ENCODE data around the gene LCN6. TPM values are rescaled to one million over a fixed set of nuclear protein-coding genes. Genes with fewer than 3 reads are reported as not detected.

LCN6 gene
- total RNA-seq, 2 donors from 2014 or later, result 0.56 to 1.2 TPM

DNA sequence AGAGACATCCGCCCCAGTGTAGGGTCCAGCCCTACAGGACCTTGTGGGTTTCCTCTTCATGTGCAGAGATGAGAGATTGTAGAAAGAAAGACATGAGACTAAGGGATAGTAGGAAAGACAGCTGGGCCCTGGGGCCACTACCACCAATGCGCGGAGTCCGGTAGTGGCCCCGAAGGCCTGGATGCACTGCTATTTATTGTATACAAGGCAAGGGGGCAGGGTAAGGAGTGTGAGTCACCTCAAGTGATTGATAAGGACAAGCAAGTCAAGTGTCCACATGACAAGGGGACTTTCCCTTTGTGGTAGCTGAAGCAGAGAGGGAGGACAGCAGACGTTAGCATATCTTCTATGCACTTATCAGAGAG is 36.7 kb upstream of the LCN6 start:
- no peak overlapping the region for H3K27ac ChIP-seq
- H3K9ac ChIP-seq (ENCODE audit: low read depth in 2 of 2, low read length in 2 of 2), result no peak overlapping the region
- no peak overlapping the region for H3K4me3 ChIP-seq
- H3K4me1 ChIP-seq, result peaks cover 2% of the 10 kb centered on the region
- no peaks in the 10 kb centered on the region for H3K36me3 ChIP-seq
- DNase-seq, result no peak
- no peaks in the 10 kb centered on the region for H3K9me3 ChIP-seq
- TF ChIP-seq, protein P1, sequence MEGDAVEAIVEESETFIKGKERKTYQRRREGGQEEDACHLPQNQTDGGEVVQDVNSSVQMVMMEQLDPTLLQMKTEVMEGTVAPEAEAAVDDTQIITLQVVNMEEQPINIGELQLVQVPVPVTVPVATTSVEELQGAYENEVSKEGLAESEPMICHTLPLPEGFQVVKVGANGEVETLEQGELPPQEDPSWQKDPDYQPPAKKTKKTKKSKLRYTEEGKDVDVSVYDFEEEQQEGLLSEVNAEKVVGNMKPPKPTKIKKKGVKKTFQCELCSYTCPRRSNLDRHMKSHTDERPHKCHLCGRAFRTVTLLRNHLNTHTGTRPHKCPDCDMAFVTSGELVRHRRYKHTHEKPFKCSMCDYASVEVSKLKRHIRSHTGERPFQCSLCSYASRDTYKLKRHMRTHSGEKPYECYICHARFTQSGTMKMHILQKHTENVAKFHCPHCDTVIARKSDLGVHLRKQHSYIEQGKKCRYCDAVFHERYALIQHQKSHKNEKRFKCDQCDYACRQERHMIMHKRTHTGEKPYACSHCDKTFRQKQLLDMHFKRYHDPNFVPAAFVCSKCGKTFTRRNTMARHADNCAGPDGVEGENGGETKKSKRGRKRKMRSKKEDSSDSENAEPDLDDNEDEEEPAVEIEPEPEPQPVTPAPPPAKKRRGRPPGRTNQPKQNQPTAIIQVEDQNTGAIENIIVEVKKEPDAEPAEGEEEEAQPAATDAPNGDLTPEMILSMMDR (IDR thresholded peaks at IDR 0.05), result no peak
- H3K27me3 ChIP-seq, result no peaks in the 10 kb centered on the region
- intact Hi-C loops (cut with DNase I), result loop anchor here (5.0 kb wide), 1 partner anchor 252 kb away; no protein-coding TSS in a partner anchor

DNA sequence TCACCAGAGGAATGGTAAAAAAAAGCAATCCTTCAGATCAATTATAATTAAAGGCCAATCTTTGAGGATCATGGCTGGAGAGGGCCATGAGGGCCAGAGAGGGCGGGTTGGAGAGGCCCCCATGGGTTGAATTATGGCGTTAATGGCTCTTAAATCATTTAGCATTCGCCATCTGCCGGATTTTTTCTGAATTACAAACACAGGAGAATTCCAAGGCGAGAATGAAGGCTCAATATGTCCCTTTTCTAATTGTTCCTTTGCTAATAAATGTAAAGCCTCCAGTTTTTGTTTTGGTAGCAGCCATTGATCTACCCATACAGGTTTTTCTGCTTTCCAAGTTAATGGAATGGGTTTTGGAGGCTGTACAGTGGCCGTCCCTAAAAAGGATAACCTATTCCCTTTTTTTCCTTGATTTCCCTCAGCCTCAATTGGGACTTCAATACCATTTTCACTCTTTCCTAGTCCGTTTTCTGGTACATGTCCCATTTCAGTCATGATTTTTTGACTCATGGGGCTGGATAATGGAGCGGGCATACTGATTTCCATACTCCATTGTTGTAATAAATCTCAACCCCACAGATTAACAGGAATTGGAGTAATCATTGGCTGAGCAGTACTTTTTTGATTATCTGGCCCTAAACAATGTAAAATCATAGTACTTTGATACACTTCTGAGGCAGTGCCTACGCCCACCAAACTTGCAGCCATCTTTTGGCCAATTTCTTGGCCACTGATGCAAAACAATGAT is 36.1 kb upstream of the LCN6 start:
- intact Hi-C loops (cut with DNase I), result no loop called here
- TF ChIP-seq, protein P1 (IDR thresholded peaks at IDR 0.05), result peak; percentile 54
- Histone ChIP-seq H3K27me3 (no peaks in the 10 kb centered on the region), H3K27ac (no peak overlapping the region), H3K4me1 (no peaks in the 10 kb centered on the region), H3K4me3 (no peak overlapping the region), H3K36me3 (no peaks in the 10 kb centered on the region), H3K9me3 (no peaks in the 10 kb centered on the region), H3K9ac (ENCODE audit: low read depth in 2 of 2, low read length in 2 of 2) (no peak overlapping the region)
- DNase-seq, result peak; percentile 56

DNA sequence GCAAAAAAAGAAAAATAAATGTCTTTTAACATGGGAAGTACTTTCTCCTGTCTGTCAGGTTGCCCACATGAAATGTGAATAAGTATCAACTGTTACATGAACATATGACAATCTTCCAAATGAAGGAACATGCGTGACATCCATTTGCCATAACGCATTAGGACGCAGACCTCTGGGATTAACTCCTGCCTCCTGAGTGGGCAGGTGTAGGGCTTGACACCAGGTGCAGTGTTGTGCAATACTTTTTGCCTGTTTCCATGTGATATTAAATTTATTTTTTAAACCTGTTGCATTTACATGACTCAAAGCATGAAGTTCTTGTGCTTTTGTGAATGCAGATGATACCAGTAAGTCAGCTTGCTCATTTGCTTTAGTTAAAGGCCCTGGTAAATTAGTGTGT is 34.1 kb upstream of the LCN6 start:
- H3K27me3 ChIP-seq, result no peaks in the 10 kb centered on the region
- no peaks in the 10 kb centered on the region for H3K4me1 ChIP-seq
- no peak overlapping the region for H3K9ac ChIP-seq (ENCODE audit: low read depth in 2 of 2, low read length in 2 of 2)
- intact Hi-C loops (cut with DNase I), result no loop called here
- TF ChIP-seq, protein P1 (IDR thresholded peaks at IDR 0.05), result no peak
- no peaks in the 10 kb centered on the region for H3K36me3 ChIP-seq
- DNase-seq, result no peak
- H3K27ac ChIP-seq, result no peak overlapping the region
- no peaks in the 10 kb centered on the region for H3K9me3 ChIP-seq
- no peak overlapping the region for H3K4me3 ChIP-seq

DNA sequence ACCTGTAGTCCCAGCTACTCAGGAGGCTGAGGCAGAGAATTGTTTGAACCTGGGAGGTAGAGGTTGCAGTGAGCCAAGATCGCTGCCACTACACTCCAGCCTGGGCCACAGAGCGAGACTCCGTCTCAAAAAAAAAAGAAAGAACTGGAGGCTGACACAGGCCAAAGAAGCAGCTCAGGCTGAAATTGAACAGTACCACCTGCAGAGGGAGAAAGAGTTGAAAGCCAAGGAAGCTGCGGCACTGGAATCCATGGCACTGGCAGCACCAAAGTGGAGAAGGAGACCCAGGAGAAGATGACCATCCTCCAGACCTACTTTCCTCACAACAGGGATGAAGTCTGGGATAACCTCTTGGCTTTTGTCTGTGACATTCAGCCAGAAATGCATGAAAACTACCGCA is 31.5 kb upstream of the LCN6 start:
- H3K4me3 ChIP-seq, result no peak overlapping the region

DNA sequence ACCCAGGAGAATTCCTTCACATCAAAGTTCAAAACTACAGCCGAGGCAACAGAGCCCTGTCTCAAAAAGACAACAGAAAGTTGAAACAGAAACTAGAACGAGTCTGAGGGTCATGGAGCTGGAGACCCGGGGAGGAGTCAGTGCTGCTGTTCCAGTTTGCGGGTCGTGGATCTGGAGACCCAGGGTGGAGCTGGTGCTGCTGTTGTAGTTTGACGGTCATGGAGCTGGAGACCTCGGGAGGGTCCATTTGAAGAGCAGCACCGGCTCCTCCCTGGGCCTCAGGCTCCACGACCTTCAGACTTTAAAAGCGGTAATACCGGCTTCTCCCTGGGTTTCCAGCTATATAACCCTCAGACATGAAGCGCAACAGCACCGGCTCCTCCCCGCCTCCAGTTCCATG is 29.0 kb upstream of the LCN6 start:
- Histone ChIP-seq H3K4me3 (no peak overlapping the region), H3K9me3 (no peaks in the 10 kb centered on the region), H3K27ac (peak overlapping the region; percentile 40), H3K4me1 (peaks cover 3% of the 10 kb centered on the region), H3K27me3 (no peaks in the 10 kb centered on the region), H3K9ac (ENCODE audit: low read depth in 2 of 2, low read length in 2 of 2) (no peak overlapping the region), H3K36me3 (no peaks in the 10 kb centered on the region)
- TF ChIP-seq, protein P1 (IDR thresholded peaks at IDR 0.05), result no peak
- DNase-seq, result peak; percentile 73
- intact Hi-C loops (cut with DNase I), result no loop called here

More for the DNA sequence above, 31.5 kb upstream of the LCN6 start:
- intact Hi-C loops (cut with DNase I), result no loop called here
- no peaks in the 10 kb centered on the region for H3K9me3 ChIP-seq
- H3K27me3 ChIP-seq, result no peaks in the 10 kb centered on the region
- DNase-seq, result no peak
- TF ChIP-seq, protein P1 (IDR thresholded peaks at IDR 0.05), result no peak
- no peaks in the 10 kb centered on the region for H3K36me3 ChIP-seq
- H3K4me1 ChIP-seq, result peaks cover 3% of the 10 kb centered on the region
- H3K9ac ChIP-seq (ENCODE audit: low read depth in 2 of 2, low read length in 2 of 2), result no peak overlapping the region
- no peak overlapping the region for H3K27ac ChIP-seq

Measured in colonic mucosa (tissue), 4 donors.